ENCODE data around the gene CLTCL1.
"Not testable (repeated sequence)": the region's sequence is repeated elsewhere in the genome, so short reads cannot be mapped to it uniquely, and the experiment has no call there.

The CLTCL1 gene

DNA sequence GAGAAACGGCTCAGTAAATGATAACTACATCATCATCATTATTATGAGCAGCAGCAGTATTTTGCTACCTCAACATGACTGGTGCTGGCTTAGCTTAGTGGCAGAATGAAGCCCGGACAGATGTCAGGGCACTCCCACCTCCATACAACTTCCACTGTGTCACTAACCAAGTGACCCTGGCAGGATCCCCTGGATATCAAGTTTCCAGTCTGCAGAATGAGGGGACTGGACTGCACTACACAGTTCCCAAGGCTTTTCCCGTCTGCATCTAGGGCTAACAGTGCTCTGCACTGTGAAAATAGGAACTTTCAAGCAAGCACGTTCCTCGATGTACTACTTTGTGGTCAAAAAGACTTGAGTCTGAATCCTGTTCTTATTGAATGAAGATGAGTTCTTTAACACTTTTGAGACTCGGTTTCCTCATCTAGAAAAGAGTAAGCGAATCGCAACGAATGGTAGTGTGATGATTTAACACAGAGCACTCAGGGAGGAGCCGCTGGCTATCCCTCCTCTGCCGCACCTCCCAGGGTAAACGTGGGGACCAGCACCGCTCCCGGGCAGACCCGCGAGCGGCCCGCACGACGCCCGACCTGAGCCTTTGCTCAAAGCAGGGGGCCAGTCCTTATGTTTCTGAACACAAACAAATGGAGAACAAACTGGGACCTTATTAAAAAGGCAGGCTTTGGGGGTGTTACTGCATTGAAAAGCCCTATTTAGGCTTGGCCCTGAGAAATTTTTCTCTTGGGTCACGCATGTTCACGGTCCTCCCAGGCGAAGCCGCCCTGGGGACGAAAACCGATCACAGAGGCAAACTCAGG lies 910 bp downstream of the CLTCL1 start:
- no peak for DNase-seq

GRCh38 chr22:19289475-19290161 lies 1.9 kb downstream of the CLTCL1 start:
- peak; percentile 69 for DNase-seq

DNA sequence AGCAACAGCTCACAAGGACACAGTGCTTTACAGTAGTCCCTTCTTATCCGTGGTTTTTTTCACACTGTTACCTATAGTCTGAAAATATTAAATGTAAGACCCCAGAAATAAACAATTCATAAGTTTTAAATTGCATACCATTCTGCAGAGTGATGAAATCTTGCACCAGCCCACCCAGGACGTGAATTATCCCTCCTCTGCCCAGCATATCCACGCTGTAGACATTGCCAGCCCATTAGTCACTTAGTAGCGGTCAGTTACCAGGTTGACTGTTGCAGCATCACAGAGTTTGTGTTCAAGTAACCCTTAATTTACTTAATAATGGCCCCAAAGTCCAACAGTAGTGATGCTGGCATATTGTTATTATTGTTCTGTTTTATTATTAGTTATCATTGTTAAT lies 3.6 kb downstream of the CLTCL1 start:
- DNase-seq, result no peak

DNA sequence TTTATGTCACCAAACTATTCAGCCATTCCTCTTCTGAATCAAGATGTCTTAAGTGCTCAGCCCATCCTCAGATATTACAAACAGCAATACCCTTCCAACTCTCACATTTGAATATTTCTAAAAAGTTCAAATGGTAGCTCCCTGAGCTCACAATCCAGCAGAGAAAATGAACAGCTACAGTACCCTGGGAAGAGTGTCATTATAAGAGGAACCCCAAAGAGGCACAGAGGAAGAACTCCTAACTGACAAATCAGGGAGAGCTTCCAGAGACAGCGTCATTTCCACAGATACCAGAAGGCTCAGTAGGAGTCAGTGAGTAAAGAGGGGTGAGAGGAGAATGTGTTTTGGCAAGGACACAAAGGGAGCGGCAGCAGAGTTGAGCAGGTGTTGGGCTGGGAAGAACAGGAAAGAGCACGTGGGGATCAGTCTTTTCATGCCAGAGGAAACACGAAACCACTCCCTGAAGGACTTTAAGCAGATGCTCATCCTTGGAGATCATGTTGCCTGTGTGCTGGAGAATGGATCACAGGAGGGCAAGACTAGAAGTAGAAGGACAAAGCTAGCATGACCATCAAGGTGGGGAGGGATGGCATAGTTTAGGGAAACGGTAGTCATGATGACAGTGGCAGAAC lies 4.3 kb downstream of the CLTCL1 start:
- no peak for DNase-seq

DNA sequence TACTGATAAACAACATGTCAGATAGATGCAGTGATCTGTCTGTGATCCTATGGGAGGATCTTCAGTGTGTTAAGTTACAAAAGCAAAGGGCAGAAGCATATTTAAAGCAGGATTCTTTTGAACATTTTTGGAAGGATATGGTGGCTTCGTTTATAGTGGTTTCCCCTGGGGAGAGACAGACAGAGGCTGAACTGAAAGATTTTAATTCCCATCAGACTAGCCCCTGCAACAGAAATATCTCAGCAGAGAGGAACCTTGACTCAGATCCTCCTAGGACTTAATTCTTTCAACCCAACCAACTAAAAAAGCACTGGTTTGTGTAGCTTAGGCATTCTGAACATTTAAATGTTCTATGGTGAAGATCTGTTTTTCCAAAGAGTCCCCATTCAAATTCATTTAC lies 5.7 kb downstream of the CLTCL1 start:
- DNase-seq, result no peak

DNA sequence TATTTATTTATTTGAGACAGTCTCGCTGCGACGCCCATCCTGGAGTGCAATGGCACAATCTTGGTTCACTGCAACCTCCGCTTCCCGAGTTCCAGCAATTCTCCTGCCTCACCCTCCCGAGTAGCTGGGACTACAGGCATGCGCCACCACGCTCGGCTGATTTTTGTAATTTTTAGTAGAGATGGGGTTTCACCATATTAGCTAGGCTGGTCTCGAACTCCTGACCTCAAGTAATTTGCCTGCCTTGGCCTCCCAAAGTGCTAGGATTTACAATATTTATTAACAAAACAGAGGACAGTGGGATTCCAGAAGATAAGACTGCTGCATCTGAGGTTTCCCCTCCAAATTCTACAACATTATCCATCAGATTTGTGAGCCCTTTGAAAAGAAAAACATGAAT lies 12.4 kb downstream of the CLTCL1 start:
- DNase-seq, result not testable (repeated sequence)

- no peak for DNase-seq
Observed at GRCh38 chr22:19277785-19278184, 13.7 kb downstream of the CLTCL1 start.

DNA sequence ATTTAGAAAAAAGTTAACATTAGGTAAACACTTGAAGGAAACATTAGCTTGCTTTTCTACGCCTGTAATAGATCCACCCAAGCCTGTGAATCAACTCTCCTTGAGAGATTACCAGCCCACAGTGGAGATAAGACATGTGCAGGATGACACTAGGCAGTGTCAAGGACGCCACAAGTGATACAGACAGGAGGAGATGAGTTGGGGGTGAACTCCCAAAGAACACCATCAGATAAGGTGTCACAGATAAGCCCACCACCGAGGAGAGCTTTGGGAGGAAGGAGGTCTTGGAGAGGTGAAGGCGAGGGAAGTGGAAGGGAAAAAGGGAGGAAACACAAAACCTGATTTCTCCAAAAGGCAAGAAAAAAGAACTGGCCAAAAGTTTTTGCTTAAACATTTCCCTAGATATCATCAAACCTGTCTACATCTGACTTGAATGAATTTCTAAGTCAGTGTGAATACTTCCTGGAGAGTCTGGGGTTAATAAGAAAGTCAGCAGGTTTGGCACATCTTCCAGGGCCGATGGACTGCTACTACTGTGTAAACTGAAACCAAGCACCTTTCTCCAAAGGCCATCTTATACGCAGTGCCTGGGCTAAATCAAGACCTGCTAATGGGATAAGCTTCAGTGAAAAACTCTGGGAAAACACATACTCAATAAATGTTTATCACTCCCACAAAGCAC lies 15.5 kb downstream of the CLTCL1 start:
- no peak for DNase-seq

- DNase-seq, result no peak
Observed at GRCh38 chr22:19275513-19275912, 16.0 kb downstream of the CLTCL1 start.

- no peak for DNase-seq
Observed at GRCh38 chr22:19275104-19275503, 16.4 kb downstream of the CLTCL1 start.

DNA sequence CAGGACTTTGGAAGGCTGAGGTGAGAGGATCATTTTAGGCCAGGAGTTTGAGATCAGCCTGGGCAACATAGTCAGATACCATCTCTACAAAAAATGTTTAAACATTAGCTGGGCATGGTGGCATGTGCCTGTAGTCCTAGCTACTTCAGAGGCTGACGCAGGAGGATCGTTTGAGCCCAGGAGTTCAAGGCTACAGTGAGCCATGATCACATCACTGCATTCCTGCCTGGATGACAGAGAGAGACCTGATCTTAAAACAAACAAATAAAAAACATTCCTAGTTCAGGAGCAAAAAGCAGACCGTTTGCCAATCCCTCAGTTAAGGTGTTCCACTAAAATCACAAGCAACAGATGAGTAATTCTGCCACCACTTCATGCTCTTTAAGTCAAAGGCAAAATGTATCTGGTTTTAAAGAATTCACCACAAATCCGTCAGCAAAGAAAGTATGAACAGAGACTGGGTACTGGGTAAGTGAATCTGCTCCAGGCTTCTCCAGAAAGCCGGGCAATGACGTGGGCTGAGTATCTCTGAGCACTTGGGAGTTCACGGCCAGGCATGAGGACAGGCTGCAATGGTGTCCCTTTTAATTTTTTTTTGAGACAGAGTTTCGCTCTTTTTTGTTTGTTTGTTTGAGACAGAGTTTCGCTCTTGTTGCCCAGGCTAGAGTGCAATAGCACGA lies 19.5 kb downstream of the CLTCL1 start:
- no peak for DNase-seq

DNA sequence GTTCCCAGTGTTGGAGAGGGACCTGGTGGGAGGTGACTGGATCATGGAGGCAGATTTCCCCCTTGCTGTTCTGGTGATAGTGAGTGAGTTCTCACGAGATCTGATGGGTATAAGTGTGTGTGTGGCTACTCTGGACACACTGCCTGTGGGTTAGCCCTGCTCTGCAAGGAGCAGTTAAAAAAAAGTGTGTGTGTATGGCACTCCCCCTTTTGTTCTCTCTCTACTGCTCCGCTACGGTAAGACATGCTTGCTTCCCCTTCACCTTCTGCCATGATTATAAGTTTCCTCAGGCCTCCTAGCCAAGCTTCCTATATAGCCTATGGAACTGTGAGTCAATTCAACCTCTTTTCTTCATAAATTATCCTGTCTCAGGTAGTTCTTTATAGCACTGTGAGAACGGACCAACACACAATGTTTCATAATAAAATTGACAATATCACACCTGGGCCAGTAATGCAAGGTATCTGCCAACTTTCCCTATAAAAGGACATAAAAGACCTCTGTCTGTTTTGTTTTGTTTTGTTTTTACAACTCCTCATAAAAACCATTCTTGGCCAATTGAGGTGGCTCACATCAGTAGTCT lies 20.2 kb downstream of the CLTCL1 start:
- DNase-seq, result no peak

DNA sequence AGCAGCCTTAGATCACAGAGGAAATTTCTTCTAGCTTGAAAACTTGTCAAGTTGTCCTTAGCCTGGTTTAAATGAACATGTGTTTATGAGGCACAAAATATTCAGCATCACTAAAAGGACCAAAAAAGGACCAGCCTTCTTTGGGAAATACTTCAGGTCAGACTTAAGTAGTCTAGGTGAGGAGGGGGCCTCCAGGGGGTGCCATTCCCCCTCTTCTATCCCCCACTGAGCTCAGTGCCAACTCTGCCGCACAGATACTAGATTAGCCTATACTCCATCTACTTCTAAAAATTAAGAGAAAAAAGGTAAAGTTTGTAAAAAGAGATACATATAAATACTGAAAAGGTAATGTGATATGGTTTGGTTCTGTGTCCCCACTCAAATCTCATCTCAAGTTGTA lies 20.6 kb downstream of the CLTCL1 start:
- DNase-seq, result no peak

GRCh38 chr22:19266547-19267086 lies 24.9 kb downstream of the CLTCL1 start:
- DNase-seq, result no peak

DNA sequence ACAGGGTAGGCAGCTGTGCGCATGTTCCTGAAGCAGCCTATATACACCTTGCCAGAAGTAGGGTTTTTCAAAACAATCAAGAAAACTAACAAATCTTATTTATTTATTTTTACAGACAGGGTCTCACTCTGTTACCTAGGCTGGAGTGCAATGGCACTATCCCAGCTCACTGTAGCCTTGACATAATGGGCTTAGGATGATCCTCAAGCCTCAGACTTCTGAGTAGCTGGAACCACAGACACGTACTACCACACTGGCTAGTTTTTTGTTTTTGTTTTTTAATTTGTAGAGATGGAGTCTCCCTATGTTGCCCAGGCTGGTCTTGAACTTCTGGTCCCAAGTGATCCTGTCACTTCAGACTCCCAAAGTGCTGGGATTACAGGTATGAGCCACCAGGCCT lies 25.7 kb downstream of the CLTCL1 start:
- no peak for DNase-seq

GRCh38 chr22:19260804-19261203 lies 30.7 kb downstream of the CLTCL1 start:
- no peak for DNase-seq

- DNase-seq, result no peak
Observed at GRCh38 chr22:19260194-19260593, 31.3 kb downstream of the CLTCL1 start.

- DNase-seq, result not testable (repeated sequence)
Observed at GRCh38 chr22:19258968-19259288, 32.6 kb downstream of the CLTCL1 start.

GRCh38 chr22:19258371-19258770 lies 33.1 kb downstream of the CLTCL1 start:
- no peak for DNase-seq

DNA sequence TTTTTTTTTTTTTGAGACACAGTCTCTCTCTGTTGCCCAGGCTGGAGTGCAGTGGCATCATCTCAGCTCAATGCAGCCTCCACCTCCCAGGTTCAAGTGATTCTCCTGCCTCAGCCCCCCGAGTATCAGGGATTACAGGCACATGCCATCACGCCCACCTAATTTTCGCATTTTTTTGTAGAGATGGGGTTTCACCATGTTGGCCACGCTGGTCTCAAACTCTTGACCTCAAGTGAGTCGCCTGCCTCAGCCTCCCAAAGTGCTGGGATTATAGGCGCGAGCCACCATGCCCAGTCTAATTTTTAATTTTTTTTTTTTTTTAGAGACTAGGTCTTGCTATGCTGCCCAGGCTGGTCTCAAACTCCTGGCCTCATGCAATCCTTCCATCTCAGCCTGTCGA lies 35.2 kb downstream of the CLTCL1 start:
- DNase-seq, result not testable (repeated sequence)

DNA sequence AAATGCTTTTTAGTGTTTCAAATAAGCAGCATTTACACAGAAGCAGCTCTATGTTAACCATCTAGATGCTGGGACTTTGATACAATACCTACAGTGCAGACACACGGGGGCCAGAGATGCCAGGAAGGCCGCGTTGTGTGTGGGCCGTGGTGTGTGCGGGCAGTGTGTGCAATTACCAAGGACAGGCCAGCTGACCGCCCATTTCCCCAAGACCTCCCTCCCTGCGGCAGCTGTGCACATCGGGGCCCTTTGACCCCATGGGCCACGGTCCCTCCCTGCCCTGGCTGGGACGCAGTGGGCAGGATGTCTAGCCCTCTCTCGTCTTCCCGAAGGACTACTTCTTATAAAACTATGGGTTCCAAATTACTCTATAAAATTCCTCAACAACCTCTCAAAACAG lies 38.4 kb downstream of the CLTCL1 start:
- no peak for DNase-seq

- DNase-seq, result no peak
Observed at GRCh38 chr22:19244600-19245352, 46.7 kb downstream of the CLTCL1 start.
